ENCODE data around the gene ING3. TPM values are rescaled to one million over a fixed set of nuclear protein-coding genes. Genes with fewer than 3 reads are reported as not detected.
A peak's percentile ranks its signal among the peaks of the same experiment; 100 is the strongest.

Gene ING3
- total and polyA plus RNA-seq, 9 of the 15 experiments (the other 6 are each of a cell fraction or from before 2014, with no cell fraction given), result 22.8 to 233 (median 50.4) TPM

DNA sequence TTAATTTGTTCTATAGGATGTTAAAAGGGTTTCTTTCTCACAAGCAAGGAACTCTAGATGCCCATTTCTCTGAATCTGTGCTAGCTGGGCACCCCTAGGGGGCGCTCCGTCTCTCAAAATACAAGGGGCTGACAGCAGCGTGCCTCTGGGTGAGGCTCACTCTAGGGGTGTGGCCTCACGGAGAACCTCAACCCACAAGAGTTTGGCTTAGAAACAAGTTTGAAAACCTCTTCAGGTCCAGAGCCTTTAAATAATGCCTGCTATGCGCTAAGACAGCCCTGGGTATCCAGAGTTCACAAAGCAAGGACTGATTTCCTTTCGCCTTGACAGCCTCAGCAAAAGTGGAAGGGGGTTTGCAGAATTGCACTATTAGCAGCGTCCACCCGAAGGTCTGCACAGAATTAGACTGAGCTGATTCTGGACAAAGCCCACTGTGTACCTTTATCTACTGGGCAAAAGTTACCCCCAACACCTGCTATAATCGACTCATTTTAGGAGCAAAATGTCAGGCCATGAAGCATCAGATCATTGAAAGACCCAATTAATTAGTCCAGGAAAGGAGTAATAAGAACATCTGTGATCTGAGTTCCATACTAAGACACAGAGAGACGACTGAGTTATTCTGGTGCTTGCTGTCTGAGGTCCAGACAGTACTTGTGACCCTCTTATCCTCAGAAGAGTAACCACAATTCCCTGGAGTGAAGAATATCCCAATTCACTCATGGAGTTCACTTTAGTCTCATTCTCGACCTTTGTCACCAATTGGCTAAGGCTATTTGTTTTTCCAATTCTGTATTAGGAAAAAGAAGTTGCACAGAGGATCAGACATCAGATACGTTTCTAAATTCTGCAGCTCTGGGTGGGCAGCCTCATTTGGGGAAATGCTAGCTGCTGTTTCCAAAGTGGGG, 37.4 kb downstream of the ING3 start (continued):
- TF ChIP-seq MNT (conservative IDR thresholded peaks at IDR 0.05) (peak; percentile 91 to 92), XRCC5 (IDR thresholded peaks at IDR 0.05; ENCODE audit: low read depth, low read length) (peak; percentile 94; the same call in 1 of the 2 replicates), THRAP3 (IDR thresholded peaks at IDR 0.05; ENCODE audit: borderline replicate concordance) (0 out of 2 replicates have a peak, but pooled peaks have one; percentile 53), GTF3C2 (IDR thresholded peaks at IDR 0.05; ENCODE audit: borderline replicate concordance, extremely low read depth, insufficient read length) (no peak), RB1 (IDR thresholded peaks at IDR 0.05; ENCODE audit: low read depth) (no peak), NR0B1 (IDR thresholded peaks at IDR 0.05; ENCODE audit: partially characterized antibody) (no peak), ZNF140 (CRISPR knock-in tag; IDR thresholded peaks at IDR 0.05) (no peak), ILF3 (IDR thresholded peaks at IDR 0.05; ENCODE audit: borderline replicate concordance) (0 out of 2 replicates have a peak, but pooled peaks have one; percentile 18), ZKSCAN1 (IDR thresholded peaks at IDR 0.05; ENCODE audit: low read depth, low read length) (no peak), ZNF586 (CRISPR knock-in tag; conservative IDR thresholded peaks at IDR 0.05) (peak; percentile 65; the same call in 1 of the 2 replicates), KLF1 (tag; IDR thresholded peaks at IDR 0.05) (no peak), KDM1A (IDR thresholded peaks at IDR 0.05) (no peak; a peak in 1 of 4 replicates), MYC (IDR thresholded peaks at IDR 0.05; ENCODE audit: low read depth, low read length) (peak; percentile 95), MYC (CRISPR knock-in tag; IDR thresholded peaks at IDR 0.05; ENCODE audit: borderline replicate concordance, low read depth) (no peak), MECOM (CRISPR knock-in tag; IDR thresholded peaks at IDR 0.05) (no peak), MEF2A (IDR thresholded peaks at IDR 0.05; ENCODE audit: control insufficient read depth, low read depth, low read length) (no peak), PHB (CRISPR knock-in tag; IDR thresholded peaks at IDR 0.05) (0 out of 2 replicates have a peak, but pooled peaks have one; percentile 29), NFXL1 (CRISPR knock-in tag; IDR thresholded peaks at IDR 0.05) (0 out of 2 replicates have a peak, but pooled peaks have one; percentile 1), EGR1 (conservative IDR thresholded peaks at IDR 0.05) (no peak)
- TF ChIP-seq, protein P1, sequence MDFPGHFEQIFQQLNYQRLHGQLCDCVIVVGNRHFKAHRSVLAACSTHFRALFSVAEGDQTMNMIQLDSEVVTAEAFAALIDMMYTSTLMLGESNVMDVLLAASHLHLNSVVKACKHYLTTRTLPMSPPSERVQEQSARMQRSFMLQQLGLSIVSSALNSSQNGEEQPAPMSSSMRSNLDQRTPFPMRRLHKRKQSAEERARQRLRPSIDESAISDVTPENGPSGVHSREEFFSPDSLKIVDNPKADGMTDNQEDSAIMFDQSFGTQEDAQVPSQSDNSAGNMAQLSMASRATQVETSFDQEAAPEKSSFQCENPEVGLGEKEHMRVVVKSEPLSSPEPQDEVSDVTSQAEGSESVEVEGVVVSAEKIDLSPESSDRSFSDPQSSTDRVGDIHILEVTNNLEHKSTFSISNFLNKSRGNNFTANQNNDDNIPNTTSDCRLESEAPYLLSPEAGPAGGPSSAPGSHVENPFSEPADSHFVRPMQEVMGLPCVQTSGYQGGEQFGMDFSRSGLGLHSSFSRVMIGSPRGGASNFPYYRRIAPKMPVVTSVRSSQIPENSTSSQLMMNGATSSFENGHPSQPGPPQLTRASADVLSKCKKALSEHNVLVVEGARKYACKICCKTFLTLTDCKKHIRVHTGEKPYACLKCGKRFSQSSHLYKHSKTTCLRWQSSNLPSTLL (IDR thresholded peaks at IDR 0.05), result no peak
